ACC112 (cell line): ENCODE data around the gene HBE1.

ENCODE experiments used
- H2AFZ ChIP-seq: fragments of 200-600 bp; sonication (generic); one replicate; pipeline ENCODE4 v1.6.0; 2017; ENCODE audit warnings: antibody characterized with exemption, low read length; ENCODE audit not compliant: unreplicated experiment
- H3K27ac ChIP-seq: fragments of 200-600 bp; sonication (generic); 2 replicates; pipeline ENCODE4 v1.5.1; 2014; ENCODE audit warnings: low read depth, mild to moderate bottlenecking, antibody characterized with exemption, low read length, moderate library complexity
- H3K27me3 ChIP-seq: fragments of 200-600 bp; sonication (generic); 2 replicates; pipeline ENCODE4 v1.6.1; 2014; ENCODE audit warnings: mild to moderate bottlenecking, antibody characterized with exemption, low read length, moderate library complexity, mixed read lengths; ENCODE audit not compliant: insufficient read depth
- H3K36me3 ChIP-seq: fragments of 200-600 bp; sonication (generic); 2 replicates; pipeline ENCODE4 v1.6.1; 2016; ENCODE audit warnings: mild to moderate bottlenecking, antibody characterized with exemption, low read length, moderate library complexity, mixed read lengths; ENCODE audit not compliant: insufficient read depth
- H3K4me1 ChIP-seq: fragments of 200-600 bp; sonication (generic); one replicate; pipeline ENCODE4 v1.6.1; 2016; ENCODE audit warnings: low read length, mixed read lengths; ENCODE audit not compliant: insufficient read depth, unreplicated experiment, control insufficient read depth
- H3K4me3 ChIP-seq: fragments of 200-600 bp; sonication (generic); 2 replicates; pipeline ENCODE4 v1.5.1; 2014; ENCODE audit warnings: mild to moderate bottlenecking, low read depth, low read length
- H3K79me2 ChIP-seq: fragments of 200-600 bp; sonication (generic); one replicate; pipeline ENCODE4 v1.6.0; 2016; ENCODE audit warnings: low read length; ENCODE audit not compliant: control insufficient read depth, unreplicated experiment, insufficient read depth

HBE1 gene

DNA sequence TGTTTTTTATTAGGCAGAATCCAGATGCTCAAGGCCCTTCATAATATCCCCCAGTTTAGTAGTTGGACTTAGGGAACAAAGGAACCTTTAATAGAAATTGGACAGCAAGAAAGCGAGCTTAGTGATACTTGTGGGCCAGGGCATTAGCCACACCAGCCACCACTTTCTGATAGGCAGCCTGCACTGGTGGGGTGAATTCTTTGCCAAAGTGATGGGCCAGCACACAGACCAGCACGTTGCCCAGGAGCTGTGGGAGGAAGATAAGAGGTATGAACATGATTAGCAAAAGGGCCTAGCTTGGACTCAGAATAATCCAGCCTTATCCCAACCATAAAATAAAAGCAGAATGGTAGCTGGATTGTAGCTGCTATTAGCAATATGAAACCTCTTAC, 44.3 kb downstream of the HBE1 start:
- H3K4me3 ChIP-seq = no peak overlapping the region
- H3K36me3 ChIP-seq = no peaks in the 10 kb centered on the region
- H3K4me1 ChIP-seq = no peaks in the 10 kb centered on the region
- no peak overlapping the region for H3K27ac ChIP-seq
- no peaks in the 10 kb centered on the region for H3K79me2 ChIP-seq
- H3K27me3 ChIP-seq = no peaks in the 10 kb centered on the region
- H2AFZ ChIP-seq = no peak overlapping the region

DNA sequence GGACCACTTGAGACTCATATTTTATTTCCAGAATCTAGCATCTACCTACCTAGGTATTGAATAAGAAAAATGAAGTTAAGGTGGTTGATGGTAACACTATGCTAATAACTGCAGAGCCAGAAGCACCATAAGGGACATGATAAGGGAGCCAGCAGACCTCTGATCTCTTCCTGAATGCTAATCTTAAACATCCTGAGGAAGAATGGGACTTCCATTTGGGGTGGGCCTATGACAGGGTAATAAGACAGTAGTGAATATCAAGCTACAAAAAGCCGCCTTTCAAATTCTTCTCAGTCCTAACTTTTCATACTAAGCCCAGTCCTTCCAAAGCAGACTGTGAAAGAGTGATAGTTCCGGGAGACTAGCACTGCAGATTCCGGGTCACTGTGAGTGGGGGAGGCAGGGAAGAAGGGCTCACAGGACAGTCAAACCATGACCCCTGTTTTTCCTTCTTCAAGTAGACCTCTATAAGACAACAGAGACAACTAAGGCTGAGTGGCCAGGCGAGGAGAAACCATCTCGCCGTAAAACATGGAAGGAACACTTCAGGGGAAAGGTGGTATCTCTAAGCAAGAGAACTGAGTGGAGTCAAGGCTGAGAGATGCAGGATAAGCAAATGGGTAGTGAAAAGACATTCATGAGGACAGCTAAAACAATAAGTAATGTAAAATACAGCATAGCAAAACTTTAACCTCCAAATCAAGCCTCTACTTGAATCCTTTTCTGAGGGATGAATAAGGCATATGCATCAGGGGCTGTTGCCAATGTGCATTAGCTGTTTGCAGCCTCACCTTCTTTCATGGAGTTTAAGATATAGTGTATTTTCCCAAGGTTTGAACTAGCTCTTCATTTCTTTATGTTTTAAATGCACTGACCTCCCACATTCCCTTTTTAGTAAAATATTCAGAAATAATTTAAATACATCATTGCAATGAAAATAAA, 44.9 kb downstream of the HBE1 start:
- no peaks in the 10 kb centered on the region for H3K27me3 ChIP-seq
- H3K79me2 ChIP-seq = no peaks in the 10 kb centered on the region
- no peak overlapping the region for H3K27ac ChIP-seq
- no peaks in the 10 kb centered on the region for H3K4me1 ChIP-seq
- H2AFZ ChIP-seq = no peak overlapping the region
- H3K4me3 ChIP-seq = no peak overlapping the region
- H3K36me3 ChIP-seq = no peaks in the 10 kb centered on the region

DNA sequence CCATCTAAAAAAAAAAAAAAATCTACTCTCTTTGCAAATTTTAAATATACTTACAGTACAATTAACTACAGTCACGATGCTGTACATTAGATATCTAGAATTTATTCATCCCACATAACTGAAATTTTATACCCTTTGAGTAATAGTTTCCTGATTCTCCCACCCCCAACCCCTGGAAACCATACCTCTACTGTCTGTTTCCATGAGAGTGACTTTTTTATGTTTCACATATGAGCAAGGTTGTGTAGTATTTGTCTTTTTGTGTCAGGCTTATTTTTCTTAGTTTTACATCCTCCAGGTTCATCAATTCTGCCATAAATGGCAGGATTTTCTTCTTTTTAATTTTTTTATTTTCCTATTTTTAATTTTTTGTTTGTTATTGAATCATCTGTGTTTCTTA, 46.1 kb downstream of the HBE1 start:
- H3K27me3 ChIP-seq = no peaks in the 10 kb centered on the region
- H3K4me3 ChIP-seq = no peak overlapping the region
- no peaks in the 10 kb centered on the region for H3K36me3 ChIP-seq
- H3K79me2 ChIP-seq = no peaks in the 10 kb centered on the region
- no peaks in the 10 kb centered on the region for H3K4me1 ChIP-seq
- no peak overlapping the region for H2AFZ ChIP-seq
- H3K27ac ChIP-seq = no peak overlapping the region

GRCh38 chr11:5223146-5223545, 46.6 kb downstream of the HBE1 start:
- H3K4me1 ChIP-seq = no peaks in the 10 kb centered on the region
- no peak overlapping the region for H3K27ac ChIP-seq
- no peaks in the 10 kb centered on the region for H3K36me3 ChIP-seq
- H3K4me3 ChIP-seq = no peak overlapping the region
- H3K79me2 ChIP-seq = no peaks in the 10 kb centered on the region
- H3K27me3 ChIP-seq = no peaks in the 10 kb centered on the region
- H2AFZ ChIP-seq = no peak overlapping the region
